ENCODE data around the gene FRY. TPM values are rescaled to one million over a fixed set of nuclear protein-coding genes. Genes with fewer than 3 reads are reported as not detected.

FRY gene
- total RNA-seq, 1 experiment from 2014 or later = 4.7 TPM

DNA sequence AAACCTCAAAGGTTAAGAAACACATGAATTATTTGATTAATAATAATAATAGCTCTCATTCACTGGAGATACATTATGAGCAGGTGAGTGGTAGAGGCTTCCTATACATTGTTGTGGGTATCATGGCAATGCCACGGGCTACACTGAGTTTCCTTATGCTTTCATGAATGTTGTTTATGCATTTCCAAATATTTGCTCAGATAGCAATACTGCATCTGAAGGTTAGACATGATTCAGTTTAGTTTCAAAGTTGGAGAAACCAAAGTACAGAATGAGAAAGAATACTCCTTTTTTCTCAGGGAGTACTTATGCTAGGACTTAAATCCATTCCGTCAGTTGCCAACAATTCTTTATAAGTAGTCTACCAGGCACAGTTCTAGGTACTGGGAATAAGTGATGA is 108.5 kb downstream of the FRY start:
- Histone ChIP-seq H3K9me3 (ENCODE audit: insufficient read depth, low read depth) (no peaks in the 10 kb centered on the region), H3K36me3 (ENCODE audit: low read depth) (no peaks in the 10 kb centered on the region), H3K4me2 (no peak overlapping the region), H3K4me1 (replicated peaks; ENCODE audit: insufficient read depth) (peaks cover 10% of the 10 kb centered on the region; the same call in 1 of the 2 replicates), H3K27ac (no peak overlapping the region), H3K27me3 (ENCODE audit: insufficient read depth, low read depth) (no peaks in the 10 kb centered on the region), H3F3A (ENCODE audit: insufficient read depth, low read depth) (no peaks in the 10 kb centered on the region), H4K20me1 (ENCODE audit: insufficient read depth) (no peaks in the 10 kb centered on the region), H3K9me2 (ENCODE audit: insufficient read depth) (no peaks in the 10 kb centered on the region), H3K4me3 (no peak overlapping the region), H2AFZ (no peak overlapping the region), H3K79me2 (ENCODE audit: low read depth) (no peaks in the 10 kb centered on the region)
- CTCF ChIA-PET = no interaction called here
- DNase-seq = no peak
- intact Hi-C loops (cut with micrococcal nuclease; ENCODE audit: unreplicated experiment) = no loop called here
- TF ChIP-seq, protein P1, sequence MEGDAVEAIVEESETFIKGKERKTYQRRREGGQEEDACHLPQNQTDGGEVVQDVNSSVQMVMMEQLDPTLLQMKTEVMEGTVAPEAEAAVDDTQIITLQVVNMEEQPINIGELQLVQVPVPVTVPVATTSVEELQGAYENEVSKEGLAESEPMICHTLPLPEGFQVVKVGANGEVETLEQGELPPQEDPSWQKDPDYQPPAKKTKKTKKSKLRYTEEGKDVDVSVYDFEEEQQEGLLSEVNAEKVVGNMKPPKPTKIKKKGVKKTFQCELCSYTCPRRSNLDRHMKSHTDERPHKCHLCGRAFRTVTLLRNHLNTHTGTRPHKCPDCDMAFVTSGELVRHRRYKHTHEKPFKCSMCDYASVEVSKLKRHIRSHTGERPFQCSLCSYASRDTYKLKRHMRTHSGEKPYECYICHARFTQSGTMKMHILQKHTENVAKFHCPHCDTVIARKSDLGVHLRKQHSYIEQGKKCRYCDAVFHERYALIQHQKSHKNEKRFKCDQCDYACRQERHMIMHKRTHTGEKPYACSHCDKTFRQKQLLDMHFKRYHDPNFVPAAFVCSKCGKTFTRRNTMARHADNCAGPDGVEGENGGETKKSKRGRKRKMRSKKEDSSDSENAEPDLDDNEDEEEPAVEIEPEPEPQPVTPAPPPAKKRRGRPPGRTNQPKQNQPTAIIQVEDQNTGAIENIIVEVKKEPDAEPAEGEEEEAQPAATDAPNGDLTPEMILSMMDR (conservative IDR thresholded peaks at IDR 0.05) = no peak
- TF ChIP-seq EZH2 (IDR thresholded peaks at IDR 0.05; ENCODE audit: low read depth) = no peak
- BruUV-seq (replicated peaks) = no TSS peak
- POLR2A ChIA-PET (ENCODE audit: unreplicated experiment) = no interaction called here

DNA sequence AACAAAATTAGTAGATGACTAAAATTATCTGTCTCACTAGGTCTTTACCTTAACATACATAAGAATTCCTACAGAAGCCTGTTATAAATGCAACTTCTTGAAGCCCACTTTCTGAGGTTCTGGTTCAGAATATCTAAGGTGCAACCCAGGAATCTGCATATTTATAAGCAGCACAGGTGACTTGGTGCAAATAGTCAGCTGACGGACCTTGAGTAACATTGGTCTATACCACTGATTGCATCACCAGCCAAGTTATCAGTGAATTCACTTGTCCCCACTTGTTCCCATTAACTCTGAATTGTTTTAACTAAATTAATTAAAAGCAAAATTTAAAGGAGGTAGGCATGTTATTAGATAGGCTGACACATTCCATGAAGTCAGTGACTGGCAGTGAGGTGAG is 109.9 kb downstream of the FRY start:
- Histone ChIP-seq H3K36me3 (ENCODE audit: low read depth) (no peaks in the 10 kb centered on the region), H3K9me3 (ENCODE audit: insufficient read depth, low read depth) (no peaks in the 10 kb centered on the region), H3K79me2 (ENCODE audit: low read depth) (no peaks in the 10 kb centered on the region), H3K27me3 (ENCODE audit: insufficient read depth, low read depth) (no peaks in the 10 kb centered on the region), H3K4me1 (replicated peaks; ENCODE audit: insufficient read depth) (peaks cover 10% of the 10 kb centered on the region; the same call in 1 of the 2 replicates), H3K27ac (no peak overlapping the region), H3K4me2 (no peak overlapping the region), H2AFZ (no peak overlapping the region), H4K20me1 (ENCODE audit: insufficient read depth) (no peaks in the 10 kb centered on the region), H3K4me3 (no peak overlapping the region), H3F3A (ENCODE audit: insufficient read depth, low read depth) (no peaks in the 10 kb centered on the region), H3K9me2 (ENCODE audit: insufficient read depth) (no peaks in the 10 kb centered on the region)
- ChIA-PET CTCF (no interaction called here), POLR2A (ENCODE audit: unreplicated experiment) (no interaction called here)
- intact Hi-C loops (cut with micrococcal nuclease; ENCODE audit: unreplicated experiment) = no loop called here
- no TSS peak for BruUV-seq (replicated peaks)
- TF ChIP-seq, protein P1 (conservative IDR thresholded peaks at IDR 0.05) = no peak
- no peak for TF ChIP-seq EZH2 (IDR thresholded peaks at IDR 0.05; ENCODE audit: low read depth)
- DNase-seq = no peak

DNA sequence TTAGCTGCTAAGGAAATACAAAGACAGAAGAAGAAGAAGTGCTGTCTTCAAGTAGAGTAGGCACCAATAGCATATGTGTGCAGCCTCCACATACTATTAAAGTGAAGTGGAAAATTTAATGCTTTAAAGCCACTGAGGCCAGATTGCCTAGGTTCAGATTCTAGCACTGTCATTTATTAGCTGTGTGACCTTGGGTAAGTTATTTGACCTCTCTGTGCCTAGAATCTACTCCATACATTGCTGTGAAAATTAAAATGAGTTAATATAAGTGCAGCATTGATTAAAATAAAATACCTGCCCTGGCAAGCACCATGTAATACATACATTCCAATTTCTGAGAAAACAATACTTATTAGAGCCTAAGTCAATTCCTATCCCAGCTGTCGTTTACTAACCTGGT is 110.5 kb downstream of the FRY start:
- H3K36me3 ChIP-seq (ENCODE audit: low read depth) = no peaks in the 10 kb centered on the region
- no peak for TF ChIP-seq EZH2 (IDR thresholded peaks at IDR 0.05; ENCODE audit: low read depth)
- TF ChIP-seq, protein P1 (conservative IDR thresholded peaks at IDR 0.05) = no peak
- DNase-seq = no peak
- no peaks in the 10 kb centered on the region for H3K9me3 ChIP-seq (ENCODE audit: insufficient read depth, low read depth)
- no TSS peak for BruUV-seq (replicated peaks)
- no peaks in the 10 kb centered on the region for H4K20me1 ChIP-seq (ENCODE audit: insufficient read depth)
- H3K9me2 ChIP-seq (ENCODE audit: insufficient read depth) = no peaks in the 10 kb centered on the region
- H3K27ac ChIP-seq = no peak overlapping the region
- peaks cover 10% of the 10 kb centered on the region; the same call in 1 of the 2 replicates for H3K4me1 ChIP-seq (replicated peaks; ENCODE audit: insufficient read depth)
- CTCF ChIA-PET = interaction anchor here (0.6 kb wide), 1 partner anchor 117 kb away, joined by 4 read pairs; no protein-coding TSS in a partner anchor
- POLR2A ChIA-PET (ENCODE audit: unreplicated experiment) = no interaction called here
- intact Hi-C loops (cut with micrococcal nuclease; ENCODE audit: unreplicated experiment) = no loop called here
- no peaks in the 10 kb centered on the region for H3F3A ChIP-seq (ENCODE audit: insufficient read depth, low read depth)
- no peak overlapping the region for H2AFZ ChIP-seq
- no peak overlapping the region for H3K4me2 ChIP-seq
- no peak overlapping the region for H3K4me3 ChIP-seq
- H3K27me3 ChIP-seq (ENCODE audit: insufficient read depth, low read depth) = no peaks in the 10 kb centered on the region
- H3K79me2 ChIP-seq (ENCODE audit: low read depth) = no peaks in the 10 kb centered on the region

All from PC-9 (cell line).